HEK293 (cell line): Measurements from ENCODE around the gene TEPSIN.
"Not testable (repeated sequence)": the region's sequence is repeated elsewhere in the genome, so short reads cannot be mapped to it uniquely, and the experiment has no call there.

Experiments
- CTCF ChIA-PET: fragments of 350-600 bp; formaldehyde crosslinking; extraction: SDS; loops from one replicate; lab custom pipeline; 2021; ENCODE audit warnings: antibody characterized with exemption; lab: Yijun Ruan, JAX
- POLR2A ChIA-PET: fragments of 300-600 bp; formaldehyde crosslinking; extraction: SDS; loops from one replicate; lab custom pipeline; 2020; ENCODE audit warnings: antibody characterized with exemption, inconsistent platforms; lab: Yijun Ruan, JAX
- H3K27ac ChIP-seq: fragments of 200-500 bp; sonication (Bioruptor generic); 2 replicates; pipeline ENCODE4 v1.5.1; 2014; ENCODE audit warnings: low read depth, low read length, control low read depth, inconsistent platforms; ENCODE audit errors: extremely low read depth
- H3K36me3 ChIP-seq, 2 experiments: fragments of 200-500 bp in 1 of 2; sonication (Bioruptor generic) in 1 of 2; 1 replicate in 1 of 2; 2 replicates in 1 of 2; pipeline ENCODE4 v1.5.1; 2014 to 2017; ENCODE audit warnings: inconsistent platforms in 2 of 2, low read length in 2 of 2; ENCODE audit not compliant: control insufficient read depth in 2 of 2, insufficient read depth in 1 of 2
- H3K4me1 ChIP-seq: fragments of 200-500 bp; sonication (Bioruptor generic); 2 replicates; pipeline ENCODE4 v1.5.1; 2014; ENCODE audit warnings: mild to moderate bottlenecking, low read length, inconsistent platforms; ENCODE audit not compliant: control insufficient read depth, insufficient read depth
- H3K4me3 ChIP-seq: 2 replicates; pipeline ENCODE4 v1.5.1; 2011; ENCODE audit warnings: low read depth, mild to moderate bottlenecking, control low read depth, low read length, moderate library complexity
- H3K9me3 ChIP-seq: fragments of 200-500 bp; sonication (Bioruptor generic); 2 replicates; pipeline ENCODE4 v1.5.1; 2014; ENCODE audit warnings: low read depth, low read length, inconsistent platforms; ENCODE audit not compliant: control insufficient read depth, insufficient read depth
- FEZF1 ChIP-seq: fragments of 450-650 bp; formaldehyde crosslinking; IDR thresholded peaks from 2 replicates; pipeline ENCODE4 v1.5.1; 2016; ENCODE audit warnings: missing biosample characterization, missing genetic modification characterization
- PBX3 ChIP-seq: sonication (generic); formaldehyde crosslinking; IDR thresholded peaks from 2 replicates; pipeline ENCODE4 v1.8.1; 2022; ENCODE audit warnings: mild to moderate bottlenecking, moderate library complexity, missing genetic modification reagents
- PRDM1 ChIP-seq: fragments of 450-650 bp; formaldehyde crosslinking; IDR thresholded peaks from 2 replicates; pipeline ENCODE4; 2016; ENCODE audit warnings: missing biosample characterization, missing genetic modification characterization
- SALL2 ChIP-seq: fragments of 450-650 bp; formaldehyde crosslinking; IDR thresholded peaks from 2 replicates; pipeline ENCODE4 v1.5.0; 2017; ENCODE audit warnings: missing biosample characterization, mild to moderate bottlenecking, missing genetic modification characterization, borderline replicate concordance
- ZNF19 ChIP-seq: fragments of 450-650 bp; formaldehyde crosslinking; IDR thresholded peaks from 2 replicates; pipeline ENCODE4; 2016; ENCODE audit warnings: missing biosample characterization, missing genetic modification characterization, low read depth
- ZNF274 ChIP-seq, 2 experiments: fragments of 200-500 bp in 1 of 2; fragments of 450-650 bp in 1 of 2; sonication (Bioruptor generic) in 1 of 2; formaldehyde crosslinking in 1 of 2; IDR thresholded peaks; 2 replicates each; pipeline versions ENCODE4 v1.5.1 to v1.6.1; 2014 to 2016; ENCODE audit warnings: borderline replicate concordance in 1 of 2, inconsistent platforms in 1 of 2, low read length in 1 of 2, missing biosample characterization in 1 of 2, missing genetic modification characterization in 1 of 2
- ZNF292 ChIP-seq: fragments of 450-650 bp; formaldehyde crosslinking; IDR thresholded peaks from 2 replicates; pipeline ENCODE4 v1.5.1; 2016; ENCODE audit warnings: low read depth, missing biosample characterization, missing genetic modification characterization, borderline replicate concordance
- ZNF404 ChIP-seq: fragments of 450-650 bp; formaldehyde crosslinking; IDR thresholded peaks from 2 replicates; pipeline ENCODE4 v1.5.1; 2017; ENCODE audit warnings: missing biosample characterization, missing genetic modification characterization
- TF ChIP-seq, protein P1 (sequence below): fragments of 450-650 bp; formaldehyde crosslinking; IDR thresholded peaks from 2 replicates; pipeline ENCODE4 v1.5.1; 2016; ENCODE audit warnings: missing biosample characterization, missing genetic modification characterization
- TF ChIP-seq, protein P2 (sequence below): fragments of 450-650 bp; formaldehyde crosslinking; IDR thresholded peaks from 2 replicates; pipeline ENCODE4 v1.5.1; 2016; ENCODE audit warnings: missing biosample characterization, missing genetic modification characterization

TEPSIN gene

GRCh38 chr17:81228834-81229665 is 9.8 kb downstream of the TEPSIN start:
- Histone ChIP-seq H3K4me3 (no peak overlapping the region), H3K27ac (no peak overlapping the region), H3K4me1 (no peaks in the 10 kb centered on the region), H3K36me3 (peaks cover 5 to 54% of the 10 kb centered on the region in 2 experiments; a peak in 2 of 3 replicates), H3K9me3 (no peaks in the 10 kb centered on the region)
- TF ChIP-seq FEZF1 (no peak), ZNF404 (tag by site-specific recombination) (no peak), ZNF292 (tag by site-specific recombination) (no peak), PBX3 (CRISPR knock-in tag) (no peak), ZNF274 (IDR thresholded peaks at IDR 0.05; ENCODE audit: low read length) (no peak), ZNF274 (tag by site-specific recombination; IDR thresholded peaks at IDR 0.05; ENCODE audit: borderline replicate concordance) (no peak), SALL2 (tag by site-specific recombination) (no peak)
- ChIA-PET CTCF (interaction anchor here (0.8 kb wide), 1 partner anchor 24 kb away, joined by 3 read pairs; no protein-coding TSS in a partner anchor), POLR2A (interaction anchor here (0.9 kb wide), 1 partner anchor 323 kb away, joined by 3 read pairs; no protein-coding TSS in a partner anchor)

DNA sequence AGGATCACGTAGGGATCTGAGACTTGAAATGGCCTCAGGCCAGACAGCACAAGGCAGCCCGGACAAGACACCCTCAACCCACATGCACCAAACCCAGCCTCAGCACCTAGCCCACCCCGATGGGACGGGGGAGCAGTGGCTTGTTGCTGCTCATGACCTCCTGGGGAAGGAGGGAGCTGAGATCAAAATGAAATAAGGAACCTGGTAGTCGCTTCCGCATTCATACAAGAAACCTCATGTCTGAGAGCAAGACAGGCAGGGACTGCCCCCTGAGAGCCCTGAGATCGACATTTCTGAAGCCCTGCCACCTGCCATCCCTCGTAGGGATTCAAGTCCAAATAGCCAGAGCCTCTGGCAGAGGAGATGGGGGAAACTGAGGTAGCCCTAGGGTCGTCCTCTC is 10.4 kb downstream of the TEPSIN start:
- H3K36me3 ChIP-seq = peaks cover 5 to 49% of the 10 kb centered on the region in 2 experiments; a peak in 2 of 3 replicates
- CTCF ChIA-PET = no interaction called here
- no peak overlapping the region for H3K4me3 ChIP-seq
- H3K27ac ChIP-seq = no peak overlapping the region
- POLR2A ChIA-PET = interaction anchor here (0.9 kb wide), 1 partner anchor 324 kb away, joined by 3 read pairs; no protein-coding TSS in a partner anchor
- TF ChIP-seq, protein P1, sequence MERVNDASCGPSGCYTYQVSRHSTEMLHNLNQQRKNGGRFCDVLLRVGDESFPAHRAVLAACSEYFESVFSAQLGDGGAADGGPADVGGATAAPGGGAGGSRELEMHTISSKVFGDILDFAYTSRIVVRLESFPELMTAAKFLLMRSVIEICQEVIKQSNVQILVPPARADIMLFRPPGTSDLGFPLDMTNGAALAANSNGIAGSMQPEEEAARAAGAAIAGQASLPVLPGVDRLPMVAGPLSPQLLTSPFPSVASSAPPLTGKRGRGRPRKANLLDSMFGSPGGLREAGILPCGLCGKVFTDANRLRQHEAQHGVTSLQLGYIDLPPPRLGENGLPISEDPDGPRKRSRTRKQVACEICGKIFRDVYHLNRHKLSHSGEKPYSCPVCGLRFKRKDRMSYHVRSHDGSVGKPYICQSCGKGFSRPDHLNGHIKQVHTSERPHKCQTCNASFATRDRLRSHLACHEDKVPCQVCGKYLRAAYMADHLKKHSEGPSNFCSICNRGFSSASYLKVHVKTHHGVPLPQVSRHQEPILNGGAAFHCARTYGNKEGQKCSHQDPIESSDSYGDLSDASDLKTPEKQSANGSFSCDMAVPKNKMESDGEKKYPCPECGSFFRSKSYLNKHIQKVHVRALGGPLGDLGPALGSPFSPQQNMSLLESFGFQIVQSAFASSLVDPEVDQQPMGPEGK (tag by site-specific recombination) = no peak
- TF ChIP-seq ZNF404 (tag by site-specific recombination) (no peak), ZNF19 (tag by site-specific recombination) (no peak)
- H3K4me1 ChIP-seq = 0 out of 2 replicates have a peak, but pooled peaks cover 2% of the 10 kb centered on the region
- H3K9me3 ChIP-seq = no peaks in the 10 kb centered on the region

DNA sequence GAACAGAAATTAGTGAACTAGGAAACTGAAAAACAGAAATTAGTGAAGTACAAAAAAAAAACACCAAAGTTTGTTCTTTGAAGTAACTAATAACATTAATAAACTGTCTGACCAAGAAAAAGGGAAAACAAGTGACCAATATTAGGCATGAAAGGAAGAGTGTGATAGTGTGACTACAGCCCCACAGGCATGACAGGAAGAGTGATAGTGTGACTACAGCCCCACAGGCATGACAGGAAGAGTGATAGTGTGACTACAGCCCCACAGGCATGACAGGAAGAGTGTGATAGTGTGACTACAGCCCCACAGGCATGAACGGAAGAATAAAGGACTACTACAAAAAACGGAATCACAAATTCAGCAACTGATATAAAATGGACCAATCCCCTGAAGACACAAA is 11.2 kb downstream of the TEPSIN start:
- H3K27ac ChIP-seq, POLR2A ChIA-PET, H3K4me3 ChIP-seq, H3K4me1 ChIP-seq, H3K9me3 ChIP-seq: not testable (repeated sequence)
- CTCF ChIA-PET = interaction anchor here (1.6 kb wide), 1 partner anchor 85 kb away, joined by 5 read pairs; no protein-coding TSS in a partner anchor
- TF ChIP-seq PRDM1 = peak; percentile 46
- TF ChIP-seq, protein P2, sequence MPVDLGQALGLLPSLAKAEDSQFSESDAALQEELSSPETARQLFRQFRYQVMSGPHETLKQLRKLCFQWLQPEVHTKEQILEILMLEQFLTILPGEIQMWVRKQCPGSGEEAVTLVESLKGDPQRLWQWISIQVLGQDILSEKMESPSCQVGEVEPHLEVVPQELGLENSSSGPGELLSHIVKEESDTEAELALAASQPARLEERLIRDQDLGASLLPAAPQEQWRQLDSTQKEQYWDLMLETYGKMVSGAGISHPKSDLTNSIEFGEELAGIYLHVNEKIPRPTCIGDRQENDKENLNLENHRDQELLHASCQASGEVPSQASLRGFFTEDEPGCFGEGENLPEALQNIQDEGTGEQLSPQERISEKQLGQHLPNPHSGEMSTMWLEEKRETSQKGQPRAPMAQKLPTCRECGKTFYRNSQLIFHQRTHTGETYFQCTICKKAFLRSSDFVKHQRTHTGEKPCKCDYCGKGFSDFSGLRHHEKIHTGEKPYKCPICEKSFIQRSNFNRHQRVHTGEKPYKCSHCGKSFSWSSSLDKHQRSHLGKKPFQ (tag by site-specific recombination) = 0 out of 2 replicates have a peak, but pooled peaks have one; percentile 36
- peaks cover 5 to 42% of the 10 kb centered on the region in 2 experiments; a peak in 2 of 3 replicates for H3K36me3 ChIP-seq
